ENCODE measurements around the gene TSPAN6.
A peak's percentile ranks its signal among the peaks of the same experiment; 100 is the strongest.

The TSPAN6 gene

DNA sequence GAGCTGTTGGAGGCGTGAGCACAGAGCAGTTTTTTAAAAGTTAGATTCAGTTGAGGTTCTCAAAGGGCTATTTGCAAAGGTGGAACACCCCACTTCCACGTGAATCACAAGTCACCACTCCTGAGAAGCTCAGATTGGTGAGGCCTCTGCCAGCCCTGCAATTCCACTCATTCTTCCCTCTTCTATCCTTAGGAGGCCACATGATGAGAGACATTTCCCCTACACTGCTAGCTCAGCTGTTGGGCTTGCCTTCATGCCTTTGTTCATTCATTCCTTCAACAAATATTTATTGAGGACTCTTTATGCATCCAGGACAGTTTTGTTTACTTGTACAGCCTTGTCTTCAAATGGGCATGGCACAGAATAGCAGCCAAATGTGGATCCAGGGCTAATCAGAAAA lies 11.1 kb upstream of the TSPAN6 start:
- no peak for DNase-seq (ENCODE audit: low read depth, low spot score)

DNA sequence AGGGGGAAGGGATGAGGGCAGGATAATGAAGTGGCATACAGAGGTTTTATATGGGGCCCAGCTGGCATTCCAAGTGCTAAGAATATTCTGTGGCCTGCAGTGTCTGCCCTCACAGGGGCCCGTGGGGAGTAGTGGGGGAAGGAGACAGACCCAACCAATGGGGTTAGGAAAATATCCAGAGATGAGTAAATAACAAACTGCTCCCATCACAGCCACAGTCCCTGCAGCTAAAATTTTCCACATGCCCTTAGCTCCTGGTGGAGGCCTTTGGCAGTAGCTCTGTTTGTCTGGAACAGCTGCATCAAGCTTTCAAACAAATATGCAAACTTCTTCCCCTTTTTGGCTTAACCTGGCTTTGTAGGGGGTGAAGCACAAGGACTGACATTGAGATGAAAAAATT lies 10.5 kb upstream of the TSPAN6 start:
- DNase-seq (ENCODE audit: low read depth, low spot score) = no peak

DNA sequence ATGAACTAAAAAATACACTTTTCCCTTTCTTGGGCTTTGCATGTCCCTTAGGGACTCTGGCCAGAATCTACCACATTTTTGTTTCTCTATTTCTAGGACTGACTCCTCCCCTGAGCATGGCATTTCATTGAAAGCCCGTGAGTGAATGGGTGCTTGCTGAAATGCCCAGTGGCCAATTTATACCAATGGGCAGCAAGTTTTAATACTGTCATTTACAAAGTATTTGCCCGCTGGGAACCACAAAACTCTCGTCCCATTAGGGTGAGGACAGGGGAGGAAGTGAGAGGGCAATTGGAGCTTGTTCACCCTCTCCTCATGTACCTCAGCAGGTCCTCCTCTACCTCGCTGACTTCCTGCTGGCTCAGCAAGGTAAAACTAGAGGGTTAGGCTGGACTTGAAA lies 8.5 kb upstream of the TSPAN6 start:
- no peak for DNase-seq (ENCODE audit: low read depth, low spot score)

DNA sequence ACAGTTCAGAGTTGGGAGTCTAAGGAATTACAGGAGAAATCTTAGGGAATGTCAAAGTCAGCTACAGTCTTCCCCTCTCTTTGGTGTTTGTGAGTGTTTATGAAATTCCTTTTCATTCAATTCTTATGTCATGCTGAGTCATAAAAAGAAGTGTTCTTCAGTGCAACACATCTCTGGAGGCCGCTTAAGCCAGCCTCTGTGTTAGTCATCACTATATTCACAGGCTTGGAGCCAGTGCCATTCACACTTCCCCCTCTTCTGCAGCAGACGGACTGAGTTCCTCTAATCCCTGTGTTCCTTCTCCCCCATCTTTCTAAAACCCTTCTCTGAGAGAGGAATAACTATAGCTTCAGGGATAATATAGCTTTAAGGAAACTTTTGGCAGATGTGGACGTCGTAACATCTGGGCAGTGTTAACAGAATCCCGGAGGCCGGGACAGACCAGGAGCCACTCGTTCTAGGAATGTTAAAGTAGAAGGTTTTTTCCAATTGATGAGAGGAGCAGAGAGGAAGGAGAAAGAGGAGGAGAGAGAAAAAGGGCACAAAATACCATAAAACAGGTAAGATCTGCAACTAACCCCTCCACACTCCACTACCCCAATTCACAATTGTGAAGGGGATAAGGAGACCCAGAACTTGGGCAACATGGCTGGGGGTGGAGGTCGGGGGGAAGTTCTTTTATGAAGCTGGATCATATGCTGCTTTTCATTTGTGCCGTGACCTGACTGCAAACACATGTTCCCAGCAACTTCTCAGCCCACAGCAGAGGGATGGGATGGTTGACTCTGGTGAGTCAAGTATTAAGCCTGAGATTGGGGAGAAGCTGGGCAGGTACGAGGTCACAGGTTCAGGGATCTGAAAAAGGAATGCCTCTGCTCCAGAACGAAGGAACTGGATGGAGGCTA lies 7.6 kb upstream of the TSPAN6 start, which contains the start of gene SRPX2:
Gene SRPX2 (plus strand): TSS at position 244 of the 905 bp plus-strand sequence. CDS start 2,124 bp downstream, outside the sequence.
- no peak for DNase-seq (ENCODE audit: low read depth, low spot score)

DNA sequence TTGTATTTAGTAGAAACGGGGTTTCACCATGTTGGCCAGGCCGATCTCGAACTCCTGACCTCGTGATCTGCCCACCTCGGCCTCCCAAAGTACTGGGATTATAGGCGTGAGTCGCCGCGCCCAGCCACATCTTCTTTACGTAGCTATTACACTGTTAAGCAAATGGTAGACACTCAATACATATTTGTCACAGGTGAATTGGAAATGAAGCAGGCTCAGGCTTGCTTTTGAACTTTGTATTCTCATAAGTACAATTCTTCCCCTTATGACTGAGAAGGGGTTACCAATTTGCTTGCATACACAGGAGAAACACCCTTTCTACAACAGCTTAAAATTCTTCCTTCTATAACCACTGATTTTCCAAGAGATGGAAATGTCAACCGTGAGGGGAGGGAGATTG lies 6.6 kb upstream of the TSPAN6 start:
- DNase-seq (ENCODE audit: low read depth, low spot score) = no peak

DNA sequence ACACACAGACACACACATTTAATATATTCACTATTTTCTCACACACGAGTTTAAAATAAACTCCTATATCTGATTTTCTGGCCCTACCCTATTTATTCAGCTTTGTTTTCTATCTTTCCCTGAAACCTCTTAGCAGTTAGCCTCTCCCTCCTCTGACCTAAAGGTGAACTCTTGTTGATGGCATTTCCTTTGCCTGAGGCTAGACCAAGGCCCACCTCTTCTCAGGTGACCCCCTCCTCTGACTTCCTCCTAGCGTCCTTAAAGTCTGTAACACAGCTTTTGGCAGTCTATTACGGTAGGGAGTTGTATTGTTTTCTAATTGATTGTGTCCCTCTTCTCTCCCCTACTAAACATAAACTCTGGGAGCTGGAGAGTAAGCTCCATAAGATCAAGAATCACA lies 5.7 kb upstream of the TSPAN6 start:
- DNase-seq (ENCODE audit: low read depth, low spot score) = no peak

DNA sequence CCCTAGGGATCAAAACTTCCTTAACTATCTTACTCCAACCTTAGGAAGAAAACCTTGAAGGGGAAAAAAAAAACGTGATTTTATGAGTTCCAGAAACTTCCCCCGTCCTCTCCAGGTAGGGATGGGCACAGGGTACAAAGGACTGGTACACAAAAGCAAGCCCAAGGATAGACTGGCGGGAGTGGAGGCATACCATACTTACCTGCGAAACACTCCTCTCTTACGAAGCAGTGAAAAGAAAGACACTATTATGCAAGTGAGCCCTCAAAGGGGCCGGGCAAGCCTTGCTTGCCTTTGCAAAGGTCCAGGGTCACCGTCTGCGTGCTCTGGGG lies 651 bp downstream of the TSPAN6 start:
- no peak for DNase-seq (ENCODE audit: low read depth, low spot score)

DNA sequence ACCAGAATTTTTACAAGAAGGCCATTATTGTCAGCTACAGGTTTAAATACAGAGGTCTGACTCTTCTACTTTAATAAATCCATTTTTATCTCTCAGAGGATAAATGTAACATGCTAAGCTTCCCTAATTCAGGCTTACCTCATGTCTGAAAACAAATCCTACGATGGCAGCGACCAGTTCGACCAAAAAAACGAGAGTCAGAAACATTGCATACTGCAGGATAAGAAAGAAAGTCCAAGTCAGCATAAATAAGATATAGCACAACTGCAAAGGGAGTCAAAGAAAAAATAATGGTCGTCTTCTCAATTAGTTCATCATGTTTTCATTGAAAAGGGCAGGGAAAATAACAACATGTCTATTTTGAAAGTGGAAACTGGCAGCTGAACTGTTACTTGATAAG lies 1.6 kb downstream of the TSPAN6 start:
- DNase-seq (ENCODE audit: low read depth, low spot score) = no peak

DNA sequence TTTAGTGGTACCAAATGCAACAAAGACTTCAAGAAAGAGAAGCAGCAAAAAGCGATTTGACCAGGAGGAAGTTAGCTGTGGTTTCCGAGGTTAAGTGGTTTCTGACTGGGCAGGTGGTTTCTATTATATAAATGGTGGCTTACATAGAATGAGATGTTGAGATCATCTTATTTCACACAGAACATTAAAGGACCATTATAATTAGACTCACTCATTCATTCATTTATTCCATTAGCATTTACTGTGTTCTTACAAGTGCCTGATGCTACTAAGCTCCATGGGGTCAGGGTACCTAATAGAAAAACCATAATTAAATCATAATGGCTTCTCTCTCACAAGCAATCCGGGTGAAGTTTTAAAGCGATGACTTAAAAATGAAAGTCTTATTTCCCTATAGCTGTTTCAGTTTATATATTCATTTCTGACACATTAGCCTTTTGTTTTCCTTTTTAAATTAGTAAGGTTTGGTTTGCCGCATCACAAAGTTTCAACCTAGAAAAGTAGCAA lies 10.6 kb downstream of the TSPAN6 start:
- DNase-seq (ENCODE audit: low read depth, low spot score) = no peak

DNA sequence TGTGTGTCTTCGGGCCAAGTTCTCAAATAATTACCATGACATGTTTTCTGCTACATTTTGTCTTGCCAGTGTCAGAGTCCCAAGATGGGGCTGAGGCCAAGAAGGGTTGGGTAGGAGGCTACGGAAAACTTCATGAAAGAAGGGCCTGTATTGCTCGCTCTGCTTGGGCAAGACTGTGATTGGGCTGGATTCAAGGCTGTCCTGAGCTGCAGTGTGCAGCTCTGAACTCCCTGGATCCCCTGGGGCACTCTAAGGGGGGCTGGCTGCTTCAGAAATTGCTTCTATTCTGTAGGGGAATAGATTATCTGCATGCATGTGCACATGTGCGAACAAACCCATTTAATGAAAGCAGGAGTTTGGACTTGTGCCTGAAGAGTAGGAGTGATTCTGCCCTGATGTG lies 13.6 kb downstream of the TSPAN6 start:
- no peak for DNase-seq (ENCODE audit: low read depth, low spot score)

DNA sequence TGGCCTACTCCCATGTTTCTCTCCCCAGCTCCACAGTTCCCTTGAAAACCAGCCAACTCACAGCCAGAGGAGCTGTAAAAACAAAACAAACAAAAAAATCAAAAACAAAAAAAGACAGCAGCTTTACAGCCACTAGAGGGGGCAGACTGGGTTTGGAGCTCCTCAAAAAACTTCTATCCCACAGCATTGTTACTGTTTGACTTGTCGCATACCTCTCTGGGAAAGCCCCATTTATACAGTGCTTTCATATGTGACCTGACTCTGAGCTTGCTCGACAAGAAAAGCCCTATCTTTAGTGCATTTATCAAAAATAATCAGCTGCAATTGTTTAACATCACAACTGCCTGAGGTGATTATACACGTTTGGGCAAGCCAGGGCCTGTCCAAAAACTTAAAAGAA lies 21.6 kb downstream of the TSPAN6 start:
- peak; percentile 9 for DNase-seq (ENCODE audit: low read depth, low spot score)

DNA sequence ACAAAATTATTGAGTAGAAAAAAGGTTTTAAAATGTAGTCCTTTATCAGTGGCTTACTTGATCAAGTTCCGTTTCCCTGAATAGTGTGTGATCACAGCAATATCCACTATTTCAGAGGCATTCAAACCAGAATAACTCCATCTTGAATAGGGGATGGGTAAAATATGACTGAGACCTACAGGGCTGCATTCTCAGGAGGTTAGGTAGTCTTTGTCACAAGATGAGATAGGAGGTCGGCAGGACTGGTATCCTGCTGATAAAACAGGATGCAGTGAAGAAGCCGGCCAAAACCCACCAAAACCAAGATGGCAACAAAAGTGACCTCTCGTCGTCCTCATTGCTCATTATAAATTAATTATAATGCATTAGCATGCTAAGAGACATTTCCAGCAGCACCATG lies 24.7 kb downstream of the TSPAN6 start:
- no peak for DNase-seq (ENCODE audit: low read depth, low spot score)

DNA sequence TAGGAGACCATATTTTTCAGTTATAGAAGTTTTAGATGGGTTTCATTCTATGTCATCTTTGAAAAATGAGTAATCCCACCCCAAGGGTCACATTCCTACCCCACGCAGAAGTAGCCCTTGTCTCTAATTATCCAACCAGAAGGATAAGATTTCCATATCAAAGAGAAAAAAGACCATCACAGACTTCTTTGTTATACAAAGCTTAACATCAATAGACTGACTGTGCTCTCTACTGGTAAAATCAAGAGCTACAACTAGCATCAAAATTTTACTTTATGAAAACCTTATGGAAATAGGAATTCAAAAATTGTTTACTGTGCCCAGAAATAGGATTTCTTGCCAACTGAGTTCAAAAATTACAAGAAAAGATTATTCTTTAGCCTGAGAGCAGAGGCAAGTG lies 27.0 kb downstream of the TSPAN6 start:
- DNase-seq (ENCODE audit: low read depth, low spot score) = no peak

DNA sequence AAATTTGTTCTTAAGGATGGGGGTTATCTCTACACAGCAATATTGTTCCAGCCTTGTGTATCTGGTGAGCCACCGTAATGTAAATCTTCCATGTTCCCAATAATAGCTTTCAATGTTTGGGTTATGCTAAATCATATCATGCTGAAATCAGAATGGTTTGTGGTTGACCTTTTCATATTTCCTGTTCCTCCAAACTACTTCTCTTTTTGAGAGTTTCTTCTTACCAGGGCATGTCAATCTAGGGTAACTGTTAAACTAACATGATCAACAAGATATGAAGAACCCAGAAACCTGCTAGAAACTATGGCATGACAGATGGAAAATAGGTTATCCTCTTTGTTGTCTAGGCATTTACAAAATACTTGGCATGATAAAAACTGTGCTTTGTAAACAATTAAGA lies 29.9 kb downstream of the TSPAN6 start:
- no peak for DNase-seq (ENCODE audit: low read depth, low spot score)

DNA sequence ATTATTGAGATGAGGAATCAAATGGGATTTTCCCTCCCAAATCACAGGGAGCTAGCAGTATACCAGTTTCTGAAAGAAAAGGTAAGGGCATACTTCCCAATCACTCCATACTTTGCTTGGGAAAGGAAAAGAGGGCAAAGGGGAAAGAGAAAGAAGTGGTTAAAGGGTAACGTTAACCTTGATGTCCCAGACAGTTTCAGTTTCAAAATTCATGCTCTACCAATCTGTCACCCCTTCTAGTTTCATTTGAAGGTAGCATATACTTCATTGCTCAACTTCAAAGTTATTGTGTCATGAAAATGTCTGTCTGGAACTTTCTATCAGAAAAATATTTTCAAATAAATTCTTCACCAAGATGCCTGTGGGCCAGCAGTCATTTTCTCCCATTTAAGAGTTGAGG lies 35.8 kb downstream of the TSPAN6 start:
- DNase-seq (ENCODE audit: low read depth, low spot score) = no peak

DNA sequence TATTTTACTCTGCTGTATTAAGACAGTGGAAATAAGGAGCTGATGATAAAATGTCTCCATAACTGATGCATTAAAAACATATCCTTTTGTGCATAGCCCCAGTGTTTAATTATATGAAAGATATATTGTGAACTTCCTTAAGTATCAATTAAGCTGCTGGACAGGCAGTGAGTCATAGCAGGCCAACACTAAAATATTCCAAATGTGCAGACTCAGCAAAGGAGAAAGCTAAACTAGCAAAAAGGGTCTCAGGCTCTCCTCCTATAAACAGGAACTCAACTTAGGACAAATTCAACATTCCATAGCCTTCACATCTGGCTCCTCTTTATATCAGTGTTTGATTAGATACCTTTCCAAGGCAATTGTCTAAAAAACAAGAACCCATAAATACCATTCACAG lies 36.3 kb downstream of the TSPAN6 start:
- DNase-seq (ENCODE audit: low read depth, low spot score) = no peak

DNA sequence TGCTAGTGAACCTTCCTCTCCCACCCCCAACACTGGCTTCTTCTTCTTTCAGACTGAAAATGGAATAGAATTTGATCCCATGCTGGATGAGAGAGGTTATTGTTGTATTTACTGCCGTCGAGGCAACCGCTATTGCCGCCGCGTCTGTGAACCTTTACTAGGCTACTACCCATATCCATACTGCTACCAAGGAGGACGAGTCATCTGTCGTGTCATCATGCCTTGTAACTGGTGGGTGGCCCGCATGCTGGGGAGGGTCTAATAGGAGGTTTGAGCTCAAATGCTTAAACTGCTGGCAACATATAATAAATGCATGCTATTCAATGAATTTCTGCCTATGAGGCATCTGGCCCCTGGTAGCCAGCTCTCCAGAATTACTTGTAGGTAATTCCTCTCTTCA lies 37.1 kb downstream of the TSPAN6 start:
- DNase-seq (ENCODE audit: low read depth, low spot score) = no peak

DNA sequence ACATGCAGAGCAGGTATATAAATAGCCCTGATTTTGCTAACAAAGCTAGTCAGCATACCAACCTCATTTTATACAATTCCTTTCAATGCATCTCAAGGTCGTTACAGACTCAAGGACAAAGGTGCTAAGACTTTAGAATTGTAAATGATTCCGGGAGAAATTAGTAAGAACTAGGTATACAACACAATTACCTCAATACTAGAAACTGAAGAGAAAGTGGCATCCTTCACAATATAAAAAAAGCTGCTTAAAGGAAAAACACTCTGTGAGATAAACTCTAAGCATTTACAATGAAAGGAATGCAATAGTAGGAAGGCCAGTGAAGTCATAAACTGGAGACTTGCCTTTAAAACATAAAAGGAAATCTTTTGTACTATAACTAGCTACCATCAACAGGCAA lies 40.0 kb downstream of the TSPAN6 start:
- DNase-seq (ENCODE audit: low read depth, low spot score) = no peak

DNA sequence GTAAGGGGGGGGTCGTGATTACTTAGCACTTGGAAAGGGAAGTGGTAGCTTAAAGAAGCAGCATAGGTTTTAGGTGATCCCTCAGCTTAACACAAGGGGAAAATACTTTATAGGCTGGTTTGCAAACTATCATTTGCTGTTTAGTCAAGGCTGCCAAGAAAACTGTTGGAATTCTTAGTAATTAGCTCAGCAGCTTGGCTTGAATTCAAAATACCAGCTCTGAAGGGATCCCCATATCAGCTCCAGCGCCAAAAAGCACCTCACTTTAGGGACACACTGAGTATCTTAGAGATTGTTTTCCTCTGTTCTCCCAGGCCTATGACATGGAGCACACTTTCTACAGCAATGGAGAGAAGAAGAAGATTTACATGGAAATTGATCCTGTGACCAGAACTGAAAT lies 43.0 kb downstream of the TSPAN6 start:
- no peak for DNase-seq (ENCODE audit: low read depth, low spot score)

DNA sequence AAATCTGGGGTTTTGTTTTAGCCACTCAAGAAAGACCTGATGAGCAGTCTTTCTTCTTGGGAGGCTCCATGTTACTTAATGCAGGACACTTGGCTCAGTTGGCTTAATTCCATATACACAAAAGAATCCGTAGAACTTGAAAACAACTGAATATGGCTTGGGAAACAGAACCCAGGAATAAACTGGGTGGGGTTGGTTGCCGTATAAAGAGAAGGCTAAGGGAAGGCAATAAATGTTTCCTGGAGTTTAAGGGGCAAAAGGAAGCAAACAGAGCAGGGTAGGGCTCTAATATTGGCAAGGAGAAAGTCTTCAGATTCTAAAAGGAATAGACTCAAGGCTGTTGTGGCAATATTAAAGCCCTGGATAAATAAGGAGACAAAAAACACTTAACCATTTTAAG lies 43.5 kb downstream of the TSPAN6 start:
- DNase-seq (ENCODE audit: low read depth, low spot score) = no peak

DNA sequence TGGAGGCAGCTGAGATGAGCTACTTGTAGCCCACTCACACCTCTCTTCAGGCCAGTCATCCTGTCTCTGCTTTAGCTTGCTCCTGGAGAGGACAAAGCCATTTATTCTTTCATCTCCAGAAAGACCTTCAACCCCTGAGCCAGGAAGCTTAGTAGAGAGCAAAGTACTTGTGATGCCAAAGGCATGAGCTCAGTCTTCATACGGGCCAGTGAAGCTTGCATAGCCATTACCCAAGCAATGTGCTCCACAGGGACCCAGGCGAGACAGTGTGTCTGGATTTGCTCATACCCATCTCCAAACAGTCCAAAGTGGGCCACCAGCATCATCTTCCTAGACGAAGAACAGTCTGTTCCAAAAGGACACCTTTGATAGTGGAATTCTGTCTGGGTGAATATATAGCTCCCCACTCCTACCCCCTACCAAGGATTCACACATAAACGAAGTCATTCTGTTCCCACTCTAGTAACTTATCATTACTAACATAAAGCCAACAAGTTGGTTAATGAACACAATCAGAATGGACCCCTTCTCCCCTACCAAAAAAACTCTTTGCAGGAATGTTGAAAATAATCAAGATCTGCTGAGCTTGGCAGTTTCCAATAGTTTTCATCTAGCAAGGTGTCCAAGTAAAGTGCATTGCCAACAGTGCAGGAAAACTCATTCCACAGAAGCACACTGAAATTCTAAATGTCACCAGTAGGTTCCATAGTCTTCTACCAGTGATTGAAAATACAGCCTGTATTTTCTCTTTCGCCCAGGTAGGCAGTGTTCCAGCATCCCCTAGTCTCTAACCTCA lies 45.2 kb downstream of the TSPAN6 start:
- no peak for DNase-seq (ENCODE audit: low read depth, low spot score)

DNA sequence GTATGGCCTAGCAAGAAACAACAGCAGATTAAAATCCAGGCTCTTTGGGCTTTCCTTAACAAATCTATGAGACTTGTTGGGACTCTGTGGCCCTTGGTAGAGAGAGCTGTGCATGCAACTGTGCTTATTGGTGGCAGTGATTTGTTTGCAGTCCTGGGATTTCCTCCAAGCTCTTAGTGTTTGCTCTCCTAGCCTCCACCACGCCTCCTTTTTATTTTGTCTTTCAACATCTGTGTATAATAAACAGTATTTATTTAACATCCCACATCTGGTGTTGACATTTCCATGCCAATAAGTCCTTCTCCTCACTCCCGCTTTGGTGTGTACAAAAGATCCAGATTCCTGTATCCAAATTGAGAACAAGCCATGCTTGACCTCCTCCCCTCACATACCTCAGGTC lies 48.7 kb downstream of the TSPAN6 start:
- DNase-seq (ENCODE audit: low read depth, low spot score) = no peak

DNA sequence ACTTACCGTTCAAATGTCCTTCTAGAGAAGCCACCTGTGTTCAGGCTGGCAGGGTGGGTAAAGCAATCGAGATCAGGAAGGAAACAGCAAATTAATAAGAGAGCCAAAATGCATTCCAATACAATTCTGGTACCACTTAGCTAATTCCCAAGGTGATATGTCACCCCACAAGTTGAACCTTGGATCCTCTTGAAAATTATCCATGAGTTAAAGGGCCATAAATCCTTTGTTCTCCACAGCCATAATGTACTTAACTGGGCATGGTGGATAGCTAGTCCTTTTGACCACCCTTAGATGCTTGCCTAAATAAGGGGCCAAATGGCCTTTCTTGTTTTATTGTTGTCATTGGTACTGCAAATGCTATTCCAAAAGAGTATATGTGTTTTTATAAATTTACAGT lies 49.9 kb downstream of the TSPAN6 start:
- DNase-seq (ENCODE audit: low read depth, low spot score) = no peak

All from iPS DF 19.7 (cell line).